OCI-LY3 (cell line): Measurements from ENCODE around the gene TBC1D4.

Experiments used
- H2AFZ ChIP-seq: fragments of 200-600, 300-600 bp; shearing (Covaris generic); 2 replicates; pipeline ENCODE4 v1.6.0; 2014; ENCODE audit warnings: antibody characterized with exemption, low read depth, low read length
- H3K27ac ChIP-seq: fragments of 200-600, 300-600 bp; sonication (generic); 2 replicates; pipeline ENCODE4 v1.5.1; 2014; ENCODE audit warnings: mild to moderate bottlenecking, low read length, moderate library complexity, mixed read lengths
- H3K27me3 ChIP-seq: fragments of 200-600, 300-600 bp; sonication (generic); 2 replicates; pipeline ENCODE4 v1.6.1; 2014; ENCODE audit warnings: low read depth, low read length, mixed read lengths
- H3K36me3 ChIP-seq: fragments of 200-600, 300-600 bp; sonication (generic); replicated peaks from 2 replicates; pipeline ENCODE3; 2014; ENCODE audit warnings: low read depth, low read length, mixed read lengths
- H3K4me1 ChIP-seq: fragments of 300-600, 200-600 bp; sonication (generic); 2 replicates; pipeline ENCODE4 v1.6.1; 2014; ENCODE audit warnings: low read length, mixed read lengths
- H3K4me2 ChIP-seq: fragments of 200-600, 300-600 bp; sonication (generic); 2 replicates; pipeline ENCODE4 v1.6.1; 2014; ENCODE audit warnings: low read length, mixed read lengths
- H3K4me3 ChIP-seq: fragments of 300-600, 200-600 bp; sonication (generic); 2 replicates; pipeline ENCODE4 v1.5.1; 2014; ENCODE audit warnings: antibody characterized with exemption, mild to moderate bottlenecking, low read length, moderate library complexity
- H3K79me2 ChIP-seq: fragments of 300-600, 200-600 bp; shearing (Covaris generic); 2 replicates; pipeline ENCODE4 v1.6.1; 2014; ENCODE audit warnings: mild to moderate bottlenecking, low read length, mixed read lengths
- H3K9ac ChIP-seq: fragments of 300-600, 200-600 bp; shearing (Covaris generic); 2 replicates; pipeline ENCODE4 v1.6.0; 2014; ENCODE audit warnings: mild to moderate bottlenecking, low read length, moderate library complexity
- H3K9me3 ChIP-seq: fragments of 200-600, 300-600 bp; shearing (Covaris generic); 2 replicates; pipeline ENCODE4 v1.6.1; 2014; ENCODE audit warnings: low read length, mixed read lengths; ENCODE audit not compliant: insufficient read depth
- H4K20me1 ChIP-seq: fragments of 200-600, 300-600 bp; sonication (generic); 2 replicates; pipeline ENCODE4 v1.6.1; 2016; ENCODE audit warnings: low read length, mixed read lengths; ENCODE audit not compliant: insufficient read depth
- EZH2phosphoT487 ChIP-seq: fragments of 200-600 bp; shearing (Covaris generic); IDR thresholded peaks from 2 replicates; pipeline ENCODE4 v1.6.1; 2018; ENCODE audit warnings: antibody characterized with exemption, mixed run types, low read depth
- TF ChIP-seq, protein P1 (sequence below): fragments of 200-600, 300-600 bp; sonication (generic); IDR thresholded peaks from 2 replicates; pipeline ENCODE4 v1.5.1; 2014; ENCODE audit warnings: antibody characterized with exemption, low read length, low read depth

TBC1D4 gene

DNA sequence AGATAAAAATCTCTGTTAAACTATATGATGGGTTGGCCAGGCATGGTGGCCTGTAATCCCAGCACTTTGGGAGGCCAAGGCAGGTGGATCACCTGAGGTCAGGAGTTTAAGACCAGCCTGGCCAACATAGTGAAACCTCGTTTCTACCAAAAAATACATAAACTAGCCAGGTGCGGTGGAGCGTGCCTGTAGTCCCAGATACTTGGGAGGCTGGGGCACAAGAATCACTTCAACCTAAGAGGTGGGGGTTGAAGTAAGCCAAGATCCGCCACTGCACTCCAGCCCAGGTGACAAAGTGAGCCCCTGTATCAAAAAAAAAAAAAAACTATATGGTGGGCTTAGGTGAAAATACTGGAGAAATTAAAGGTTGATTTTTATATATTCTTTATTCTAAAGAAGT, 11.3 kb downstream of the TBC1D4 start:
- Histone ChIP-seq H3K4me3 (no peak overlapping the region), H4K20me1 (no peaks in the 10 kb centered on the region), H3K4me2 (no peak overlapping the region), H3K79me2 (no peaks in the 10 kb centered on the region), H3K27me3 (no peaks in the 10 kb centered on the region), H3K9ac (no peak overlapping the region), H3K4me1 (no peaks in the 10 kb centered on the region), H2AFZ (no peak overlapping the region), H3K36me3 (no peaks in the 10 kb centered on the region), H3K9me3 (no peaks in the 10 kb centered on the region), H3K27ac (no peak overlapping the region)
- TF ChIP-seq, protein P1, sequence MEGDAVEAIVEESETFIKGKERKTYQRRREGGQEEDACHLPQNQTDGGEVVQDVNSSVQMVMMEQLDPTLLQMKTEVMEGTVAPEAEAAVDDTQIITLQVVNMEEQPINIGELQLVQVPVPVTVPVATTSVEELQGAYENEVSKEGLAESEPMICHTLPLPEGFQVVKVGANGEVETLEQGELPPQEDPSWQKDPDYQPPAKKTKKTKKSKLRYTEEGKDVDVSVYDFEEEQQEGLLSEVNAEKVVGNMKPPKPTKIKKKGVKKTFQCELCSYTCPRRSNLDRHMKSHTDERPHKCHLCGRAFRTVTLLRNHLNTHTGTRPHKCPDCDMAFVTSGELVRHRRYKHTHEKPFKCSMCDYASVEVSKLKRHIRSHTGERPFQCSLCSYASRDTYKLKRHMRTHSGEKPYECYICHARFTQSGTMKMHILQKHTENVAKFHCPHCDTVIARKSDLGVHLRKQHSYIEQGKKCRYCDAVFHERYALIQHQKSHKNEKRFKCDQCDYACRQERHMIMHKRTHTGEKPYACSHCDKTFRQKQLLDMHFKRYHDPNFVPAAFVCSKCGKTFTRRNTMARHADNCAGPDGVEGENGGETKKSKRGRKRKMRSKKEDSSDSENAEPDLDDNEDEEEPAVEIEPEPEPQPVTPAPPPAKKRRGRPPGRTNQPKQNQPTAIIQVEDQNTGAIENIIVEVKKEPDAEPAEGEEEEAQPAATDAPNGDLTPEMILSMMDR: no peak
- no peak for TF ChIP-seq EZH2phosphoT487

DNA sequence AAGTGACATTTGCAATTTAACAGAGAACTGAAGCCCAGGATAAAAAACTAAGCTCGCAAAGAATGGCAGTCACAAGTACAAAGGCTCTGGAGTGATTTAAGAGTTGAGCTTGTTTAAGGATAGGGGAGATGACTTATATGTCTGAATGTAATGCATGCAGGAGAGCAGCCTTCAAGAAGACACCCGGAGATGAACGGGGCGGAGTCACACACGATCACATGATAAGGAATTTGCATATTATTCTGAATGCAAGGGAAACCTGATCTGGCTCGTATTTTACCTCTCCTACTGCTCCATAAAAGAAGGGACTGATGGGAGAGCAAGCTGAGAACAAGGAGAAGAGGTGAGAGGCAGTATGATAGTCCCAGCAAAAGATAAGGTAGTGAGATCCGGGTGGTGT, 12.9 kb downstream of the TBC1D4 start:
- peaks cover 5% of the 10 kb centered on the region for H3K36me3 ChIP-seq
- TF ChIP-seq, protein P1: no peak
- TF ChIP-seq EZH2phosphoT487: no peak
- no peak overlapping the region for H3K9ac ChIP-seq
- H3K4me2 ChIP-seq: no peak overlapping the region
- no peaks in the 10 kb centered on the region for H3K79me2 ChIP-seq
- H3K4me3 ChIP-seq: no peak overlapping the region
- no peaks in the 10 kb centered on the region for H3K27me3 ChIP-seq
- no peaks in the 10 kb centered on the region for H4K20me1 ChIP-seq
- H3K4me1 ChIP-seq: no peaks in the 10 kb centered on the region
- H3K27ac ChIP-seq: no peak overlapping the region
- no peaks in the 10 kb centered on the region for H3K9me3 ChIP-seq
- no peak overlapping the region for H2AFZ ChIP-seq

DNA sequence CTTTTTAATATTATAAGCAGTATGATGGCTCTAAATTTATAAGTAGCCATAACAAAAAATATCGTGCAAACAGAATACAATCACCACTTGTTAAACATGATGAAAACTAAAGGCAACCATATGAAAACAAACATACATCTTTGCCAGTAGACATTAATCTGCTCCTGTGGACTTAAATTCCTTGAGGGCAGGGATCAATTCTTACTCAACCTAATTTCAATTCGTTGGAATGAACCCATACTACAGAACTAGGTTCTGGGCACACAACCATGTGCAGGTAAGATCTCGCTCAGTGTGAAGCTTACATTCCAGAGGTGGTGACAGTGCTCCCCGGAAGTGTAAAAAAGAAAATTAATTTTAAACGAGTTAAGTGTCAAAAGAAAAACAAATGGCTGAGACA, 13.4 kb downstream of the TBC1D4 start:
- Histone ChIP-seq H3K9ac (no peak overlapping the region), H4K20me1 (no peaks in the 10 kb centered on the region), H3K79me2 (no peaks in the 10 kb centered on the region), H3K36me3 (peaks cover 5% of the 10 kb centered on the region), H3K4me2 (no peak overlapping the region), H3K4me1 (no peaks in the 10 kb centered on the region), H3K27ac (no peak overlapping the region), H3K9me3 (no peaks in the 10 kb centered on the region), H3K4me3 (no peak overlapping the region), H3K27me3 (no peaks in the 10 kb centered on the region), H2AFZ (no peak overlapping the region)
- TF ChIP-seq, protein P1: no peak

DNA sequence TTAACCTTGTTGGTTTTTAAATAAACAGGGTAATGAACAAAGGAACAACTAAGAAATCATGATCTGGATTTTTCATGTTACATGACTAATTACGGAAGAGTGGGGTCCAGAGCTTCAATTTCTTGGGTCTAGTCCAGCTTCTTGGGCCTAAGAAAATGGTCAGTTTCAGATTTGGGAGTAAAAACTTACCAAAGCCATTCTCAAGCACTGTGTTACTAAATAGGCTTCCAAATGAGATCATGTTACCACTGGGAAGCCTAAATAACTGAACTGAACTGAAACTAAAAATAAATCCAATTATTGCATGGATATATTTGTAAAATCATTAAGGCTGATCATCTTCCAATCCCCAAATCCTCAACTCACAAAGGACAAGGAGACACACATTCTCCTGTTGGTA, 13.9 kb downstream of the TBC1D4 start:
- Histone ChIP-seq H3K9ac (no peak overlapping the region), H4K20me1 (no peaks in the 10 kb centered on the region), H2AFZ (no peak overlapping the region), H3K27ac (no peak overlapping the region), H3K4me2 (no peak overlapping the region), H3K36me3 (peaks cover 5% of the 10 kb centered on the region), H3K4me3 (no peak overlapping the region), H3K4me1 (no peaks in the 10 kb centered on the region), H3K27me3 (no peaks in the 10 kb centered on the region), H3K79me2 (no peaks in the 10 kb centered on the region), H3K9me3 (no peaks in the 10 kb centered on the region)
- TF ChIP-seq EZH2phosphoT487: no peak
